ENCODE results near the gene APP.

APP gene

GRCh38 chr21:25987531-25987930 is 183.0 kb downstream of the APP start:
- TF ChIP-seq EGR1 (IDR thresholded peaks at IDR 0.05) = no peak
- no peak for TF ChIP-seq YY1 (IDR thresholded peaks at IDR 0.05; ENCODE audit: low read depth)
- no peak for TF ChIP-seq RAD21 (IDR thresholded peaks at IDR 0.05; ENCODE audit: low read depth)
- TF ChIP-seq EP300 (IDR thresholded peaks at IDR 0.05; ENCODE audit: borderline replicate concordance) = no peak
- no peak for TF ChIP-seq NFIC (IDR thresholded peaks at IDR 0.05)
- TF ChIP-seq, protein P1, sequence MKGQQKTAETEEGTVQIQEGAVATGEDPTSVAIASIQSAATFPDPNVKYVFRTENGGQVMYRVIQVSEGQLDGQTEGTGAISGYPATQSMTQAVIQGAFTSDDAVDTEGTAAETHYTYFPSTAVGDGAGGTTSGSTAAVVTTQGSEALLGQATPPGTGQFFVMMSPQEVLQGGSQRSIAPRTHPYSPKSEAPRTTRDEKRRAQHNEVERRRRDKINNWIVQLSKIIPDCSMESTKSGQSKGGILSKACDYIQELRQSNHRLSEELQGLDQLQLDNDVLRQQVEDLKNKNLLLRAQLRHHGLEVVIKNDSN (IDR thresholded peaks at IDR 0.05) = no peak
- no peak for TF ChIP-seq CEBPB (IDR thresholded peaks at IDR 0.05)
- no peak for TF ChIP-seq ZBTB7A (IDR thresholded peaks at IDR 0.05; ENCODE audit: low read depth)
- TF ChIP-seq TCF12 (IDR thresholded peaks at IDR 0.05; ENCODE audit: low read depth) = no peak
- TF ChIP-seq CREB1 (IDR thresholded peaks at IDR 0.05; ENCODE audit: low read depth) = no peak
- TF ChIP-seq FOXM1 (IDR thresholded peaks at IDR 0.05; ENCODE audit: borderline replicate concordance, low read depth) = no peak

GRCh38 chr21:25986928-25987327 is 183.6 kb downstream of the APP start:
- TF ChIP-seq, protein P2, sequence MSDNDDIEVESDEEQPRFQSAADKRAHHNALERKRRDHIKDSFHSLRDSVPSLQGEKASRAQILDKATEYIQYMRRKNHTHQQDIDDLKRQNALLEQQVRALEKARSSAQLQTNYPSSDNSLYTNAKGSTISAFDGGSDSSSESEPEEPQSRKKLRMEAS (IDR thresholded peaks at IDR 0.05) = no peak
- TF ChIP-seq NFIC (IDR thresholded peaks at IDR 0.05) (no peak), CEBPB (IDR thresholded peaks at IDR 0.05) (no peak), TEAD4 (IDR thresholded peaks at IDR 0.05) (no peak), ZBTB7A (IDR thresholded peaks at IDR 0.05; ENCODE audit: low read depth) (no peak), TCF12 (IDR thresholded peaks at IDR 0.05; ENCODE audit: low read depth) (no peak), YY1 (IDR thresholded peaks at IDR 0.05; ENCODE audit: low read depth) (no peak), EP300 (IDR thresholded peaks at IDR 0.05; ENCODE audit: borderline replicate concordance) (no peak), FOXM1 (IDR thresholded peaks at IDR 0.05; ENCODE audit: borderline replicate concordance, low read depth) (no peak), CREB1 (IDR thresholded peaks at IDR 0.05; ENCODE audit: low read depth) (no peak), RAD21 (IDR thresholded peaks at IDR 0.05; ENCODE audit: low read depth) (no peak), EGR1 (IDR thresholded peaks at IDR 0.05) (no peak)
- TF ChIP-seq, protein P1 (IDR thresholded peaks at IDR 0.05) = no peak

DNA sequence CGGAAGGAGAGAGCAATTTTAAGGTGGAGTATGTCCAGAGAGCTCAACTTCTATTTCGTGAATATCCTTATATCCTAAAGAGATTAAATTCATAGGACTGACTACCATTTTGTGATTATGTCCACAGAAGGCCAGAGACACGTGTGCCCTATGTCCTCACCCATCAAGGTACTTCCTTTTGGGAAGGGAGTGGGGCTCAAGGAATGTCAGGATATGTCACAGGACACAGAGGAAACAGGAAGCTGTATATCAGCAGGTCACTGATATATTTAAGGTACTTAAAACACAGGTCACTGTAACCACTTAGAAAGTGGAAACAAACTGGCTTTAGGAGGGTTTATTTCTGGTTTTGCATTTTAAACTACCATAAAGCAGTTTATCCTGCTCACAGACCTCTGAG is 184.6 kb downstream of the APP start:
- TF ChIP-seq TAF1 (IDR thresholded peaks at IDR 0.05; ENCODE audit: low read depth) (no peak), EGR1 (IDR thresholded peaks at IDR 0.05) (no peak), EP300 (IDR thresholded peaks at IDR 0.05; ENCODE audit: borderline replicate concordance) (no peak), CEBPB (IDR thresholded peaks at IDR 0.05) (no peak), RAD21 (IDR thresholded peaks at IDR 0.05; ENCODE audit: low read depth) (no peak), ZBTB7A (IDR thresholded peaks at IDR 0.05; ENCODE audit: low read depth) (no peak)
- TF ChIP-seq, protein P2 (IDR thresholded peaks at IDR 0.05) = no peak
- TF ChIP-seq, protein P1 (IDR thresholded peaks at IDR 0.05) = no peak

DNA sequence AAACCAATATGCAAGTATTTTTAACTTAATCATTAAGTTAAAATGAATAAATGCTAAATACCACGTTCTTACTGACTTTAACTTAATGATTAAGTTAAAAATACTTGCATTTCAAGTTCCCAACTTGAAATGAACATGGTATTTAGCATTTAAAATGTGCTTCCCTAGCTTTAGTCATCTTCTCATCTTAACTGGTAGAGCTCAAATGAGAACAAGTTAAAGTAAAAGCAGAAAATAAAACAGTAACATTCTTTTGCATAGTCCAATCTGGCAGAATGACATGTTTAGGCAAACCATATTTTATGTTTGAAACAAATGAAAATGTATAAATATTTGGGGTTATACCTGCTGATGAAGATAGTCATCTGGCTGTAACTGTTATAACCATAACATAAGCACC is 186.0 kb downstream of the APP start:
- no peak for TF ChIP-seq TAF1 (IDR thresholded peaks at IDR 0.05; ENCODE audit: low read depth)
- TF ChIP-seq TCF12 (IDR thresholded peaks at IDR 0.05; ENCODE audit: low read depth) = no peak
- TF ChIP-seq TEAD4 (IDR thresholded peaks at IDR 0.05) = no peak
- no peak for TF ChIP-seq EGR1 (IDR thresholded peaks at IDR 0.05)
- TF ChIP-seq EP300 (IDR thresholded peaks at IDR 0.05; ENCODE audit: borderline replicate concordance) = no peak
- no peak for TF ChIP-seq REST (IDR thresholded peaks at IDR 0.05; ENCODE audit: low read depth)
- no peak for TF ChIP-seq CREB1 (IDR thresholded peaks at IDR 0.05; ENCODE audit: low read depth)
- no peak for TF ChIP-seq YY1 (IDR thresholded peaks at IDR 0.05; ENCODE audit: low read depth)
- TF ChIP-seq, protein P1 (IDR thresholded peaks at IDR 0.05) = no peak
- TF ChIP-seq NFIC (IDR thresholded peaks at IDR 0.05) = no peak
- no peak for TF ChIP-seq RAD21 (IDR thresholded peaks at IDR 0.05; ENCODE audit: low read depth)
- no peak for TF ChIP-seq FOXM1 (IDR thresholded peaks at IDR 0.05; ENCODE audit: borderline replicate concordance, low read depth)
- TF ChIP-seq, protein P2 (IDR thresholded peaks at IDR 0.05) = no peak
- TF ChIP-seq CEBPB (IDR thresholded peaks at IDR 0.05) = no peak
- no peak for TF ChIP-seq ZBTB7A (IDR thresholded peaks at IDR 0.05; ENCODE audit: low read depth)

DNA sequence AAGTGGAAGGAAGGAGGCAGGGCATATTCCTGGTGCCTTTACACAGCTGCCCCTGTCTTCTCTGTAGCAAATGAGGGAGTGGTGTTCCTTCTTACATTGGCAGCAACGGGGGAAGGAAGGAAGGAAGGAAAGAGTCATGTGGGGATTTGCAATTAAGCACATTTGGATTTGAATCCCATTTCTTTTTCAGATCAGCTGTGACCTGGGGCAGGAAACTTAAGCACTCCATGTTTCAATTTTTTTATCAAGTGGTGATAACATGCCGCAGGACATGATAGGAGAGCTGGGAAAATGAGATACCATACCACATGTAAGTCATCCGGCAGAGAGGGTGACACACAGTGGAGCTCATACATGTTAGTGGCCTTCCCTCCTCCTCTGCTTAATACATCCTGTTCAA is 186.8 kb downstream of the APP start:
- TF ChIP-seq CREB1 (IDR thresholded peaks at IDR 0.05; ENCODE audit: low read depth) = no peak
- no peak for TF ChIP-seq TAF1 (IDR thresholded peaks at IDR 0.05; ENCODE audit: low read depth)
- no peak for TF ChIP-seq CEBPB (IDR thresholded peaks at IDR 0.05)
- TF ChIP-seq TCF12 (IDR thresholded peaks at IDR 0.05; ENCODE audit: low read depth) = no peak
- no peak for TF ChIP-seq FOXM1 (IDR thresholded peaks at IDR 0.05; ENCODE audit: borderline replicate concordance, low read depth)
- no peak for TF ChIP-seq TEAD4 (IDR thresholded peaks at IDR 0.05)
- no peak for TF ChIP-seq EP300 (IDR thresholded peaks at IDR 0.05; ENCODE audit: borderline replicate concordance)
- no peak for TF ChIP-seq RAD21 (IDR thresholded peaks at IDR 0.05; ENCODE audit: low read depth)
- TF ChIP-seq, protein P2 (IDR thresholded peaks at IDR 0.05) = no peak
- no peak for TF ChIP-seq ZBTB7A (IDR thresholded peaks at IDR 0.05; ENCODE audit: low read depth)
- TF ChIP-seq, protein P1 (IDR thresholded peaks at IDR 0.05) = no peak
- no peak for TF ChIP-seq YY1 (IDR thresholded peaks at IDR 0.05; ENCODE audit: low read depth)
- no peak for TF ChIP-seq NFIC (IDR thresholded peaks at IDR 0.05)
- no peak for TF ChIP-seq REST (IDR thresholded peaks at IDR 0.05; ENCODE audit: low read depth)
- TF ChIP-seq EGR1 (IDR thresholded peaks at IDR 0.05) = no peak

All from Ishikawa (cell line).